OCI-M2 (cell line): ENCODE results near the gene MARCHF2.

Experiments used
- DNase-seq: peaks from one replicate; lab custom pipeline; 2025; ENCODE audit not compliant: unreplicated experiment; lab: John Stamatoyannopoulos, UW

The MARCHF2 gene

GRCh38 chr19:8451885-8452284 lies 38.8 kb downstream of the MARCHF2 start:
- no peak for DNase-seq

DNA sequence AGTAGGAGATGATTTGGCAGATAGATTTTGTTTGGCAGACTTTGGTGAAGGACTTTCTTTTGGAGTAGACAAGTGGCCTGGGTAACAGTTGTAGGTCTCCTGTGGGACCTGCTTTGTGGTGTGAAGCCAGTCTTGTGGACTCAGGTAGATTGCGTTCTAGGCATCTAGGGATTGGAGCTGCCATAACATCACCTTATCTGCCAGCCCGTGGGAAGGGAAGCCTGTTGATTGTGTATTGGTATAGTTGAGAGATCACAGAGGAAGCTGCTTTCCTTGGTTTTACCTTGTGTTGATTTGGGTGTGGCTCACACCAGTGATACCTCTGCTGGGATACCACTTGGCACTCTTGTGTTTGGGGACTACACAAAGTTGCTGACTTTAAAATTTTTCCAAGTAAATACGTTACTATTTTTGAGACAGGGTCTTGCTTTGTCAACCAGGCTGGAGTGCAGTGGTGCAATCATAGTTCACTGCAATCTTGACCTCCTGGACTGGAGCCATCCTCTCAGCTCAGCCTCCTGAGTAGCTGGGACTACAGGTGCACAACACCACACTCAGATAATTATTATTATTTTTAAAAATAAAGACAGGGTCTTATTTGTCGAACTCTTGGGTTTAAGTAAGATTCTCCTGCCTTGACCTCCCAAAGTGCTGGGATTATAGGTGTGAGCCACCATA lies 39.5 kb downstream of the MARCHF2 start:
- no peak for DNase-seq

- no peak for DNase-seq
Observed at GRCh38 chr19:8453616-8454015, 40.5 kb downstream of the MARCHF2 start.

GRCh38 chr19:8454218-8454617 lies 41.1 kb downstream of the MARCHF2 start:
- no peak for DNase-seq

DNA sequence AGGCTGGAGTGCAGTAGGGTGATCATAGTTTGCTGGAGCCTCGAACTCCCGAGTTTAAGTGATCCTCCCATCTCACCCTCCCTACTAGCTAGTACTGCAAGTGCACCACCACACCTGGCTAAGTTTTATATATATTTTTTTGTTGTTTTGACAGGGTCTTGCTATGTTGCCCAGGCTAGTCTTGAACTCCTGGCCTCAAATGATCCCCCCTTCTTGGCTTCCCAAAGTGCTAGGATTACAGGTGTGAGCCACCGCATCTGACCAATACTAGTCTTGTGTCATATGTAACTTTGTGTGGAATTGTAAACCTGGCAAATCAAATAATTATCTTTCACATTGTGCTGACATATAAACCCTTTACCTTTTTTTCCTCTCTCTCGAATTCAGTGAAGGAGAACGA lies 41.9 kb downstream of the MARCHF2 start:
- DNase-seq: no peak

DNA sequence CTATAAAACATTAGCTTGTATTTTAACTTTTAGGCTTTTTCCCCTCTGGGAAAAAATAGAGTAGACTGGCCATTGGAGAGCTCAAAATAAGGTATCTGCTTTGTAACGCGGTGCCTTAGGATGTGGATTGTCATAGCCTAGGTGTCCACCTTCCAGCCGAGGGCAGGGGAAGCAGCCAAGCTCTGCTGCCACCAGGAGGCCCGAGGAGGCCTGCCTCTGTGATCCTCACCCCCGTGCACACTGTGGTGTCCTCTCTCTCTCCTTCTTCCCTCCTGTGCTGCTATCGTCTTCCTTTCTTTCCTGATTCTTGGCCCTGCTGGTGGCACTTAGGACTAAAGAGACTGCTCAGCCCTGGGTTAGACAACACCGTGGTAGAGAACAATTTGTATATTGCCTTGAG lies 43.0 kb downstream of the MARCHF2 start:
- no peak for DNase-seq

DNA sequence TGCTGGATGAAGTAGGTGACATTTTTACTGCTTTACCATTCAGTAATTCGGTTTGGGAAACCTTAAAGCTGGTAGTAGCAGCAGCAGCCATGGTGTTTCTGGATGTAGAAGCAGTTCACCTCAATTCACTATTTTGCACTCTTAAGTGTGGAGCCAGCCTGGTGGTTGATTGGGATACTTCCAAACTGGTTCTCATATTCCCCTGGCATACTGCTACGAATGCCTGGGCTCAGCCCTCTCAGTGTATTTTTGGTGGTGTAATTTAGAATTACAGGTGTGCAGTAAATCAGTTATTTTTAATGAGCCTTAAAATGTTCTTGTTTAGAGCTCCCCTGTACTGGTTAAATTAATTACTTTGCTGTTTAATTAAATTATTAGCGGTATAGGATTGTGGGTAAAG lies 44.1 kb downstream of the MARCHF2 start:
- DNase-seq: no peak

- DNase-seq: no peak
Observed at GRCh38 chr19:8457827-8458226, 44.7 kb downstream of the MARCHF2 start.

GRCh38 chr19:8458380-8458779 lies 45.3 kb downstream of the MARCHF2 start:
- DNase-seq: no peak

- DNase-seq: no peak
Observed at GRCh38 chr19:8459095-8459494, 46.0 kb downstream of the MARCHF2 start.

DNA sequence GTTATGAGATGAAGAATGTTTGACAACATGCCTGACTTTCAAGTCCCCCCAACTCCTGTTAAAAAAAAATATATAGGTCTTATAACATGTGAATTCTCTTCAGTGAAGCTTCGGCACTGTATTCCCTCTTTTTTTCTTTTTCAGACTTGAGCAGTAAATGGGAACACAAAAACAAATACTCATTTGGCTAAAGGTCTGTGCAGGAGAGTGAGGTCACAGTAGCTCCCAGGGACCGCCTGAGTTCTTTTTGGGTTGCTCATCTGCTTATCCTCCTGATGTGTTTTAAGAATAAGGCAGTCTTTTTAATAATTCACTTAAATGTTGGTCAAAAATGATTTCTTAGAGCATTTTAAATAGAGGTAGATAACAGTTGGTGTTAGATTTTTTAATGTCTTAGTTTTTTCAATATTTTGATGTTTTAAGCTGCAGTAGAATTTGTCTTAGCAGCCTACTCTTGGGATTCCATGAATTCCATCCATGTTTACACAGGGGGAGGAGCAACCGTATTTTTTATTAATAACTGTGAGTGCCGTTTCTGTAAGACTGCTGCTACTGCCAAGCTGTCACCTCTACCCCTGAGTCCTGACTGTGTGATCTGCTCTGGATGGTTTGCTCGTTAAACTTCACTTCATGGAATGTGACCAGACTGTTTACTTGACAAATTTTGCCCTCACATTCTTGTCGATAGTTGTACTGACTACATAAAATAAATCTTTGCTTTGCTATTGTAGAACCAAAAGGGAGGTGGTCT lies 46.6 kb downstream of the MARCHF2 start:
- DNase-seq: no peak

DNA sequence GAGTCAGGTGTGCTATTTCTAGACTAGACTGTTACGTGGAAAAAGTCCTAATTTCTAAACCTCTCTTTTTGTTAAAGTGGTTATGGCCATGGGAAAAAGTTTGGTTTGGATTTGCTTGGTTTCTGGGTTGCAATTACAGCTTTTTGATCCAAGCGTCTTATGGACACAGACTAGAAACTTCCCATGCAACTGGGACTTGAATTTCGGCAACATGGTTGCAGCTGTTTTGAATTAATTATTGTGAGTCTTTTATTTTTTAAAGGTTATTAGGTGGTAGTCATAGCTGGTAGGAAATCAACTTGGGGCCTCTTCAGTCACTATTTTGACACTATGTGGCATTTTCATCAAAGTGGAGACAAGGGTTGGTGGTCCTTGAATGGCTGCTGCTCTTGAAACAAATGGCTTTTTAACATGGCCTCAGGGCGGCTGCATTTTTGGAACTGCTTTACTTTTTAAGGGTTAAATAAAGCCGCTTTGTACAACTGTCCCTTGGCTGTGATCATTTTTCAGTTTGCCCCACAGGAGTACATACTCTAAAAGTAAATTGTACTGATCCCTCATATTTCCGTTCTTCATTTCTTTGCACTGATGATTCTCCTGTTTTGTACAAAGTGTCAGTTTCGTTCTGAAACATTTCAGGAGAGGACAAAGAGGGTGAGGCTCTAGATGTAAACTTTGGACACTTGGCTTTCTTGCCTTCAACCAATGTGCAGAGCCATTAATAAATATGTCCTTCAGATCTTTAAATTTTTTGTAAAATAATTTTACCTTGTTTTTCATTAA lies 47.6 kb downstream of the MARCHF2 start:
- DNase-seq: no peak

DNA sequence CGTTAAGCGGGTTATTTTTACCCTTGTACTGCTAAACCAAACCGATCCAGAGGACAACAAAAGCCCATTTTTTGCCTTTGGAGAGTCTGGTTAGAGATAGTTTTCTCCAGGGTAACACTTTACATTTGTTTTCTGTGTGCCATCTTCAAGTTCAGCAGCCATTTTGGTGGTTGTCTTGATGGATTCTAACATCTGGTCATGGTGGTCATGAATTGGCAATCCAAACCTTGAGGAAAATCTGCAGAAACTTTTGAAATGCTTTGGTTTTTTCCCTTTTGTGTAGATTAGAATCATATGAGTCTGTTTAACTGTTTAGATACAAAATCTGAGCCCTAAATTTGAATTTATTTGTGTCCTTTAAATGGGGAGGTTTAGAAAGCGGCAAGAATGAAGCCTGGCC lies 48.3 kb downstream of the MARCHF2 start:
- no peak for DNase-seq

- DNase-seq: no peak
Observed at GRCh38 chr19:8461891-8462290, 48.8 kb downstream of the MARCHF2 start.

- DNase-seq: no peak
Observed at GRCh38 chr19:8462571-8462970, 49.5 kb downstream of the MARCHF2 start.

DNA sequence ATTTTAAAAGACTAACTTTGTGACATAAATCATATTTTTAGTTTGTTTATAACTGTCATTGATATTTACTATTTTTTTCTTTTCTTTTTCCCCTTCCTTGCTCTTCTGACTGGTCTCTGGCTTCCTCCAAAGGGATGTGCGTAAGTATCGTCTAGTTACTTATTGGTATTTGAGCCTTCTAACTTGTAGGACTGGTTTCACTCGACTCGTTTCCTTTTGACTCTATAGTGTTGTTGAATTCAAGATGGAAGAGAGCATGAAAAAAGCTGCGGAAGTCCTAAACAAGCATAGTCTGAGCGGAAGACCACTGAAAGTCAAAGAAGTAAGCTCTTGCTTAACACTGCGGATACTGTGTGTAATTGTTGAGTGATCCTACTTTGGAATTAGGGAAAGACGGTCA lies 50.3 kb downstream of the MARCHF2 start:
- DNase-seq: no peak

GRCh38 chr19:8466018-8466417 lies 52.9 kb downstream of the MARCHF2 start:
- DNase-seq: no peak

- DNase-seq: no peak
Observed at GRCh38 chr19:8468124-8468523, 55.0 kb downstream of the MARCHF2 start.

- no peak for DNase-seq
Observed at GRCh38 chr19:8468761-8469373, 55.8 kb downstream of the MARCHF2 start.

- no peak for DNase-seq
Observed at GRCh38 chr19:8469613-8470368, 56.7 kb downstream of the MARCHF2 start.
